Prostate gland (tissue), 2 donors: ENCODE results near the gene GALNT6. TPM values are rescaled to one million over a fixed set of nuclear protein-coding genes. Genes with fewer than 3 reads are reported as not detected.
"Not testable (repeated sequence)": the region's sequence is repeated elsewhere in the genome, so short reads cannot be mapped to it uniquely, and the experiment has no call there.

Experiments used
- DNase-seq: peaks from one replicate; pipeline ENCODE4 v3.0.0-alpha.2; 2019; ENCODE audit warnings: low spot score
- H3K27ac ChIP-seq, 2 donors: fragments of 200-600 bp; sonication (generic); 2 replicates each; pipeline ENCODE4 v1.5.1; 2017 to 2019
- H3K27me3 ChIP-seq: fragments of 200-600 bp; sonication (generic); replicated peaks from 2 replicates; pipeline ENCODE4 v1.5.1; 2019; ENCODE audit not compliant: insufficient read depth
- H3K36me3 ChIP-seq, 2 donors: fragments of 200-600 bp; sonication (generic); 1 replicate in 1 of 2; 2 replicates in 1 of 2; pipeline versions ENCODE4 v1.5.1 to v1.8.1; 2017 to 2019
- H3K4me1 ChIP-seq: fragments of 200-600 bp; sonication (generic); replicated peaks from 2 replicates; pipeline ENCODE4 v1.5.1; 2019
- H3K4me3 ChIP-seq, 2 donors: fragments of 200-600 bp; sonication (generic); 2 replicates each; pipeline ENCODE4 v1.5.1; 2017 to 2019
- H3K9me3 ChIP-seq: fragments of 200-600 bp; sonication (generic); 2 replicates; pipeline ENCODE4 v1.5.1; 2017
- CTCF ChIP-seq, 4 experiments: fragments of 200-600 bp in 2 of 4; fragments of 450-650 bp in 2 of 4; sonication (generic) in 2 of 4; IDR thresholded peaks; 1 replicate in 3 of 4; 2 replicates in 1 of 4; pipeline ENCODE4 v1.5.1; 2016 to 2019; ENCODE audit warnings: antibody characterized with exemption in 4 of 4, mild to moderate bottlenecking in 2 of 4, moderate library complexity in 2 of 4
- POLR2A ChIP-seq: fragments of 450-650 bp; IDR thresholded peaks from one replicate; pipeline ENCODE4 v1.6.1; 2016; ENCODE audit warnings: antibody characterized with exemption, mild to moderate bottlenecking
- POLR2AphosphoS5 ChIP-seq: sonication (generic); formaldehyde crosslinking; IDR thresholded peaks from one replicate; pipeline ENCODE4 v1.6.1; 2017; ENCODE audit warnings: antibody characterized with exemption
- WGBS: methylation state at CpG from one replicate; pipeline ENCODE4 v1.1.5; 2018; 5-methylcytosine and 5-hydroxymethylcytosine counted together
- intact Hi-C: fragments of 100-400 bp; cut with DNase I; formaldehyde crosslinking; loops from one replicate; pipeline ENCODE4 v1.14.2; 2022
- total RNA-seq, 2 donors: library from RNA; depleted of rRNA; stranded (reverse); fragments of >200 nt; gene quantifications; one replicate each; pipeline ENCODE4 v1.1.0, GENCODE V29; 2016

The GALNT6 gene
- total RNA-seq, 2 donors from 2014 or later, result 1.1 to 4.6 TPM

GRCh38 chr12:51321882-51322281, 69.3 kb downstream of the GALNT6 start:
- intact Hi-C loops, result no loop called here
- Histone ChIP-seq H3K27ac (no peak overlapping the region), H3K4me1 (no peaks in the 10 kb centered on the region)

GRCh38 chr12:51320695-51321320, 70.4 kb downstream of the GALNT6 start:
- intact Hi-C loops, result no loop called here
- H3K9me3 ChIP-seq, result no peaks in the 10 kb centered on the region
- no peaks in the 10 kb centered on the region for H3K27me3 ChIP-seq
- H3K4me1 ChIP-seq, result no peaks in the 10 kb centered on the region
- 26% methylated on average over 3 of the region's 3 CpGs for WGBS
- no peak overlapping the region for H3K27ac ChIP-seq
- H3K36me3 ChIP-seq, result no peaks in the 10 kb centered on the region
- TF ChIP-seq POLR2AphosphoS5, result no peak
- no peak for TF ChIP-seq POLR2A
- no peak for TF ChIP-seq CTCF (IDR thresholded peaks at IDR 0.05)
- DNase-seq, result no peak
- no peak overlapping the region for H3K4me3 ChIP-seq

More at GRCh38 chr12:51321882-51322281, 69.3 kb downstream of the GALNT6 start:
- DNase-seq, result no peak
- Histone ChIP-seq H3K36me3 (no peaks in the 10 kb centered on the region), H3K27me3 (no peaks in the 10 kb centered on the region), H3K4me3 (no peak overlapping the region), H3K9me3 (no peaks in the 10 kb centered on the region)
- 79% methylated on average over 3 of the region's 3 CpGs for WGBS
- TF ChIP-seq POLR2AphosphoS5 (no peak), POLR2A (no peak), CTCF (IDR thresholded peaks at IDR 0.05) (no peak)

GRCh38 chr12:51320311-51320694, 70.9 kb downstream of the GALNT6 start:
- Histone ChIP-seq H3K27me3 (no peaks in the 10 kb centered on the region), H3K4me3 (no peak overlapping the region), H3K4me1 (no peaks in the 10 kb centered on the region), H3K9me3 (no peaks in the 10 kb centered on the region), H3K27ac (no peak overlapping the region), H3K36me3 (no peaks in the 10 kb centered on the region)
- TF ChIP-seq CTCF (IDR thresholded peaks at IDR 0.05) (no peak), POLR2A (no peak), POLR2AphosphoS5 (no peak)
- intact Hi-C loops, result no loop called here
- WGBS, result 67% methylated on average over 4 of the region's 4 CpGs
- no peak for DNase-seq

- WGBS, result 42% methylated on average over 3 of the region's 3 CpGs
- intact Hi-C loops, result no loop called here
- H3K4me1 ChIP-seq, result no peaks in the 10 kb centered on the region
- TF ChIP-seq POLR2AphosphoS5 (no peak), POLR2A (no peak), CTCF (IDR thresholded peaks at IDR 0.05) (no peak)
- no peaks in the 10 kb centered on the region for H3K9me3 ChIP-seq
- H3K27ac ChIP-seq, result no peak overlapping the region
- no peaks in the 10 kb centered on the region for H3K36me3 ChIP-seq
- DNase-seq, result no peak
- no peaks in the 10 kb centered on the region for H3K27me3 ChIP-seq
- no peak overlapping the region for H3K4me3 ChIP-seq
Observed at GRCh38 chr12:51318846-51319599, 72.2 kb downstream of the GALNT6 start.

- intact Hi-C loops, H3K27ac ChIP-seq, H3K36me3 ChIP-seq, H3K4me1 ChIP-seq, DNase-seq, H3K4me3 ChIP-seq, H3K9me3 ChIP-seq, H3K27me3 ChIP-seq: not testable (repeated sequence)
- 82% methylated on average over 8 of the region's 8 CpGs for WGBS
Observed at GRCh38 chr12:51318057-51318806, 73.0 kb downstream of the GALNT6 start.
